GM18498 (cell line): ENCODE results near the gene IDUA.
"Not testable (repeated sequence)": the region's sequence is repeated elsewhere in the genome, so short reads cannot be mapped to it uniquely, and the experiment has no call there.

Experiments
- ATAC-seq: cut with Tn5 transposase; IDR thresholded peaks from one replicate; pipeline ENCODE4 v1.9.1; 2021; ENCODE audit warnings: mild to moderate bottlenecking, moderate library complexity; ENCODE audit not compliant: unreplicated experiment

Gene IDUA

GRCh38 chr4:1043162-1043561 lies 56.3 kb downstream of the IDUA start:
- ATAC-seq: no peak

GRCh38 chr4:1043651-1044468 lies 57.0 kb downstream of the IDUA start:
- ATAC-seq: no peak

DNA sequence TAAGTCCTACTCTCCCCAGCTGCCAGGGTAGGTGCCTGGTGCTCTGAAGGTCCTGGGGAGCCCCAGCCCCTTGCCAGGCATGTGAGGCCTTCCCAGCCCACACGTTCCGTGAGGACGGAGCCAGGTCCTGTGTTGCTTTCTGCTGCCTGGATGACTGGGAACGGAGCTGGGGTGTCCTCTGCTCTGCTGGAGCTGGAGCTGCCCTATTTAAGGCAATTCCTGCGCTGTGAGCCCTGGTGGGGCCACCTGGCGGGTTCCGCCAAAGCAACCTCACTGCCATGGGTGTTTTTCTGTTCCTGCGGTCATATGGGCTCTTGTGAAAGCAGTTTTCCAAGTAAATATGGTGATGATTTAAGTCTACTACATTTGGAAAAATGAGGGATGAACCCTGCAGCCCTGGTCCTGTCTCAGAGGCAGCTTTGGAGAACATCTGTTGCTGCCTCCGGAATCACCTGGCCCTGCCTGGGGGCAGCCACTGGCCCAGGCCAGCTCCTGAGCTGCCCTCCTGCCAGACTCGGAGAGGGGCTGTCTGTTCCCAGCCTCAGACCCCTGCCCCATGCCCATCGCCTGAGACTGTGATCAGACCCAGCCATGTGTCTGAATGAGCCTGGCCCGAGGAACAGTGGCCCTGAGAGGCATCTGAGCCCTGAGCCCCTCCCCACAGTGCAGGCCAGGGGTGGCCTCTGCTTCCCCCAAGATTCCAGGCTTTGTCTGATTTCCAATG lies 57.8 kb downstream of the IDUA start:
- no peak for ATAC-seq

DNA sequence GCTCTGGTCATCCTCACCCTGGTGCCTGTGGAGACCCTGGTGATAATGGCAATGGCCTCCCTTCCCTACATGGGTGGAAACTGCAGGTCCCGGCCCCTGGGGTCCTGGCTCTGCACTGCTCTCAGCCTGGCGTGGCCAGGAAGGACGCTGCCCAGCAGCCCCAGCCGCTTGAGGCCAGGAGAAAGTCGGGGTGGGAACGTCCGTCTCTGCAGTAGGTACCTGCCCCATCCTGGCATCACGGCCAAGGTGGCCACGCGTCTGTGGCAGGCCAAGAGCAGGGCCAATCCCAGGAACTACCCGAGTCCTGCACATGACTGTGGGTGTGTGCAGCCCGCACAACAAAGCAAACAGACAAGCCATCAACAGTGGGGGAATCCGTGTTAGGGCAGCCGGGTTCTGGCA lies 58.4 kb downstream of the IDUA start:
- no peak for ATAC-seq

- ATAC-seq: no peak
These were observed 58.9 kb downstream of the IDUA start for GRCh38 chr4:1045595-1046201.

- not testable (repeated sequence) for ATAC-seq
These were observed 59.8 kb downstream of the IDUA start for GRCh38 chr4:1046581-1047011.

DNA sequence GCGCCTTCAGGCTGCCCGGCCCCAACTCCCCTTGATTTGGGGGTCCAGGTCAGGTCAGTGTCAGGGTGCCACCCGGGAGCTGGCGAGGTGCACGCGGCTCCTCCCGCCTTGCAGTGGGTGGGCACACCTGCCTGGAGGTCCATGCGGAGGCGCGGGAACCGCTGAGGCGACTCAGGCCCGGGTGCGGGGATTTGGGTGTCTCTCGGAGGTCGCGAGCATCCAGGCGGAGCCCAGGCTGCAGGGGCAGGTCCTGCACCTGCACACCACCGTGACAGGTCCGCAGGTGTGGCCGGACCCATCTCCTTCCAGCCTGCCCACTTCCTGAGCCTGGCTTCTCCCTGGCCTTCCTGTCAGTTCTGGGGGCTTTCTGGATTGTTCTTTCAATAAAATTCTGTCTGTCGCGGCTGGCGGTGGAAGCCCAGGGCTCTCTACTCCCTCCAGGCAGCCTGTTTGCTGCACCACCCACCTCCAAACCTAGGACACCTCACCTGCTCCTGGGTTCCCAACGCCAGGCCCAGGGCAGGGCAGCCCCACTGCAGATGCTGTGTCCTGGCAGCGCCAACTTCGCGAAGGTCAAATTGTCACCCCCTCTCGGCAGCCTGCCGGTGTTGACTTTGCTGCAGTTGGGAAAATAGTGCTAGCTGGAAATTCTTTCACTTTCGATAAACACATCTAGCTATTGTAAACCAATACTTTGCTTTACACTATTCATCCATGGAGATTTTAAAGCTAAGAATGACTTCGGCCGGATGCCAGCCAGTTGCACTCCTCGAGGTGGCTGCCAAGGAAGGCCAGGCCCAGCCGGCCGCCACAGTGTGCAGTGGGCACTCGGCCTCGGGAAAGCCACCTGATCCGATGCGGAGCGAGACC lies 60.5 kb downstream of the IDUA start:
- ATAC-seq: no peak

GRCh38 chr4:1047976-1048772 lies 61.3 kb downstream of the IDUA start:
- no peak for ATAC-seq

GRCh38 chr4:1048773-1049590 lies 62.1 kb downstream of the IDUA start:
- no peak for ATAC-seq

DNA sequence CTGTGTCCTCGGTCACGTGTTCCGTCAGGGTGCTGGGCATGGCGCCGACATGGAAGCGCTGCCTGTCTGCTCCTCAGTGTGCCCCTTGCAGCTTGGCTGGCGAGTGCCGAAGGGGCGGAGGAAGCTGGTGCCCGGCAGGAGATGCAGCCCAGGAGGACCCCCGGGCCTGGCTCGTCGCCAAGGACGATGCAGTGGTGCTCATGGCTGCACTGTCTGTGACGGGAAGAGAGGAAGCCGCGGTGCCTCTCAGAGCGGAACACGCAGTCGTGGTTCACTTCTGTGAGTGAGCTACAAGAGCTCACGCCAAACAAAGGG lies 62.7 kb downstream of the IDUA start:
- ATAC-seq: no peak

GRCh38 chr4:1050486-1051213 lies 63.8 kb downstream of the IDUA start:
- no peak for ATAC-seq

- ATAC-seq: no peak
These were observed 64.6 kb downstream of the IDUA start for GRCh38 chr4:1051472-1051871.

GRCh38 chr4:1052231-1052671 lies 65.4 kb downstream of the IDUA start:
- ATAC-seq: no peak

DNA sequence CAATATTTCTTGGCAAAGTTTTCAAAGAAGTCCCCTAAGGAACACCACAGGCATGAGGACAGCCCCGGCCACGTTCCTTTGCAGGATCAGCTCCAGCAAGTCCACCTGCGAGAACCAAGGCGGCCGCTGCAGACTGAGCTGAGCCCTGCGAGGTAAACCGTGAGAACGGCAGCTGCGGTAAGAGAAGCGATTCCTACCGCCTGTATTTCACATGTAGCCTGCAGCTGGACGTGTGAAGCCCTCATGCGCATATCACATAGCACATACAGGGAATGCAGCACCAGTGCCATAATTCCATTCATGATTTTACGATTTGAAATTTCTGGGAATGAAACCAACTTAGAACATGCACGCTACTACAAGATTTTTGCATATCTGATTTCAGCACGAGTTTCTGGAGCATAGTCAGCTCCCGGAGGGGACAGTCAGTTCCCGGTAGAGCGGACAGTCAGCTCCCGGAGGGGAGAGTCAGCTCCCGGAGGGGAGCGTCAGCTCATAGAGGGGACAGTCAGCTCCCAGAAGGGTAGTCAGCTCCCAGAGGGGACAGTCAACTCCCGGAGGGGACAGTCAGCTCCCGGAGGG lies 66.3 kb downstream of the IDUA start:
- ATAC-seq: no peak

DNA sequence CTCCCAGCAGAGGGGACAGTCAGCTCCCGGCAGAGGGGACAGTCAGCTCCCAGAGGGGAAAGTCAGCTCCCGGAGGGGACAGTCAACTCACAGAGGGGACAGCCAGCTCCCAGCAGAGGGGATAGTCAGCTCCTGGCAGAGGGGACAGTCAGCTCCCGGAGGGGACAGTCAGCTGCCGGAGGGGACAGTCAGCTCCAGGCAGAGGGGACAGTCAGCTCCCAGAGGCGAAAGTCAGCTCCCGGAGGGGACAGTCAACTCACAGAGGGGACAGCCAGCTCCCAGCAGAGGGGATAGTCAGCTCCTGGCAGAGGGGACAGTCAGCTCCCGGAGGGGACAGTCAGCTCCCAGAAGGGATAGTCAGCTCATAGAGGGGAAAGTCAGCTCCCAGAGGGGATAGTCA lies 67.0 kb downstream of the IDUA start:
- ATAC-seq: not testable (repeated sequence)
